ENCODE data around the gene TPM2. TPM values are rescaled to one million over a fixed set of nuclear protein-coding genes. Genes with fewer than 3 reads are reported as not detected.

The TPM2 gene
- total RNA-seq, 1 experiment from 2014 or later: 544 TPM

- Histone ChIP-seq H3K4me1 (ENCODE audit: control insufficient read depth, insufficient read depth, low read length) (peaks cover 31% of the 10 kb centered on the region), H3K4me3 (ENCODE audit: low read depth in 2 of 2, low read length in 2 of 2) (peak overlapping the region; percentile 71 to 89), H3K36me3 (ENCODE audit: control insufficient read depth, insufficient read depth, low read length) (peaks cover 10% of the 10 kb centered on the region; the same call in 1 of the 2 replicates), H3K27me3 (ENCODE audit: control insufficient read depth, insufficient read depth, low read length) (no peaks in the 10 kb centered on the region), H3K9me3 (ENCODE audit: control insufficient read depth, insufficient read depth, low read depth, low read length) (no peaks in the 10 kb centered on the region), H3K27ac (ENCODE audit: low read length) (peak overlapping the region; percentile 93)
- ChIA-PET CTCF (interaction anchor here (0.6 to 1.0 kb wide), 3 partner anchors 27 to 69 kb away, joined by 3 to 10 read pairs (median 6); no protein-coding TSS in a partner anchor), POLR2A (interaction anchor here (0.7 kb wide), 1 partner anchor 44 kb away, joined by 11 read pairs; the partner anchor contains the start of gene TLN1)
- in situ Hi-C loops (cut with HindIII; ENCODE audit: low pct_unique_long_range_greater_than_20kb, low sequenced_read_pairs): no loop called here
- intact Hi-C loops (cut with micrococcal nuclease; ENCODE audit: unreplicated experiment): no loop called here
- TF ChIP-seq, protein P1, sequence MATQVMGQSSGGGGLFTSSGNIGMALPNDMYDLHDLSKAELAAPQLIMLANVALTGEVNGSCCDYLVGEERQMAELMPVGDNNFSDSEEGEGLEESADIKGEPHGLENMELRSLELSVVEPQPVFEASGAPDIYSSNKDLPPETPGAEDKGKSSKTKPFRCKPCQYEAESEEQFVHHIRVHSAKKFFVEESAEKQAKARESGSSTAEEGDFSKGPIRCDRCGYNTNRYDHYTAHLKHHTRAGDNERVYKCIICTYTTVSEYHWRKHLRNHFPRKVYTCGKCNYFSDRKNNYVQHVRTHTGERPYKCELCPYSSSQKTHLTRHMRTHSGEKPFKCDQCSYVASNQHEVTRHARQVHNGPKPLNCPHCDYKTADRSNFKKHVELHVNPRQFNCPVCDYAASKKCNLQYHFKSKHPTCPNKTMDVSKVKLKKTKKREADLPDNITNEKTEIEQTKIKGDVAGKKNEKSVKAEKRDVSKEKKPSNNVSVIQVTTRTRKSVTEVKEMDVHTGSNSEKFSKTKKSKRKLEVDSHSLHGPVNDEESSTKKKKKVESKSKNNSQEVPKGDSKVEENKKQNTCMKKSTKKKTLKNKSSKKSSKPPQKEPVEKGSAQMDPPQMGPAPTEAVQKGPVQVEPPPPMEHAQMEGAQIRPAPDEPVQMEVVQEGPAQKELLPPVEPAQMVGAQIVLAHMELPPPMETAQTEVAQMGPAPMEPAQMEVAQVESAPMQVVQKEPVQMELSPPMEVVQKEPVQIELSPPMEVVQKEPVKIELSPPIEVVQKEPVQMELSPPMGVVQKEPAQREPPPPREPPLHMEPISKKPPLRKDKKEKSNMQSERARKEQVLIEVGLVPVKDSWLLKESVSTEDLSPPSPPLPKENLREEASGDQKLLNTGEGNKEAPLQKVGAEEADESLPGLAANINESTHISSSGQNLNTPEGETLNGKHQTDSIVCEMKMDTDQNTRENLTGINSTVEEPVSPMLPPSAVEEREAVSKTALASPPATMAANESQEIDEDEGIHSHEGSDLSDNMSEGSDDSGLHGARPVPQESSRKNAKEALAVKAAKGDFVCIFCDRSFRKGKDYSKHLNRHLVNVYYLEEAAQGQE (IDR thresholded peaks at IDR 0.05; ENCODE audit: insufficient read depth in 1 of 2, low read depth in 2 of 2, low read length in 1 of 2): no peak
- TF ChIP-seq, protein P2, sequence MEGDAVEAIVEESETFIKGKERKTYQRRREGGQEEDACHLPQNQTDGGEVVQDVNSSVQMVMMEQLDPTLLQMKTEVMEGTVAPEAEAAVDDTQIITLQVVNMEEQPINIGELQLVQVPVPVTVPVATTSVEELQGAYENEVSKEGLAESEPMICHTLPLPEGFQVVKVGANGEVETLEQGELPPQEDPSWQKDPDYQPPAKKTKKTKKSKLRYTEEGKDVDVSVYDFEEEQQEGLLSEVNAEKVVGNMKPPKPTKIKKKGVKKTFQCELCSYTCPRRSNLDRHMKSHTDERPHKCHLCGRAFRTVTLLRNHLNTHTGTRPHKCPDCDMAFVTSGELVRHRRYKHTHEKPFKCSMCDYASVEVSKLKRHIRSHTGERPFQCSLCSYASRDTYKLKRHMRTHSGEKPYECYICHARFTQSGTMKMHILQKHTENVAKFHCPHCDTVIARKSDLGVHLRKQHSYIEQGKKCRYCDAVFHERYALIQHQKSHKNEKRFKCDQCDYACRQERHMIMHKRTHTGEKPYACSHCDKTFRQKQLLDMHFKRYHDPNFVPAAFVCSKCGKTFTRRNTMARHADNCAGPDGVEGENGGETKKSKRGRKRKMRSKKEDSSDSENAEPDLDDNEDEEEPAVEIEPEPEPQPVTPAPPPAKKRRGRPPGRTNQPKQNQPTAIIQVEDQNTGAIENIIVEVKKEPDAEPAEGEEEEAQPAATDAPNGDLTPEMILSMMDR (IDR thresholded peaks at IDR 0.05): no peak
- no peak for TF ChIP-seq POLR2AphosphoS5 (IDR thresholded peaks at IDR 0.05; ENCODE audit: low read depth, low read length)
- TF ChIP-seq TCF7L2 (IDR thresholded peaks at IDR 0.05; ENCODE audit: low read depth, low read length): no peak
- no peak for TF ChIP-seq SIN3A (IDR thresholded peaks at IDR 0.05; ENCODE audit: borderline replicate concordance, insufficient read depth, low read depth, low read length)
- DNase-seq (ENCODE audit: low read depth, low spot score): no peak
- no TSS peak for BruUV-seq (replicated peaks)
- ATAC-seq: no peak
Measured at GRCh38 chr9:35687972-35688557, 1.7 kb downstream of the TPM2 start.

DNA sequence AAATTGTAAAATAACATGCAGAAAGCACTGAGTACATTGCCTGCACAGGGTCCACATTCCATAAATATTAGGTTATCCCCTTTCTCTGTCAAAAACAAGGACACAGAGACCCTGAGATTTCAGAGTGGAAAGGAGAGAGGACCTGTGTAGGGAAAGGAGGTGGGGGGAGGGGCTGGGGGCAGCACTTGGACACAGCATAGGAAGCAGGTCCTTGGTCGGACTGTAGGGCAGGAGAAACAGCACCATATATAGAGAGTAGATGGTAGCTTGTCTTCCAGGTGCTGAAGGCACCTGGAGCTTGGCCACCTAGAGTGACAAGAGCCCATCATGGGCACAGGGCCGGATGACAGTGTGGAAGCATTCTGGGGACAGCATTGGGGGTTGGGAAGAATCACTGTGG, 2.4 kb downstream of the TPM2 start:
- ATAC-seq (no peak), DNase-seq (ENCODE audit: low read depth, low spot score) (no peak)
- no peaks in the 10 kb centered on the region for H3K9me3 ChIP-seq (ENCODE audit: control insufficient read depth, insufficient read depth, low read depth, low read length)
- intact Hi-C loops (cut with micrococcal nuclease; ENCODE audit: unreplicated experiment): no loop called here
- ChIA-PET CTCF (interaction anchor here (0.6 kb wide), 1 partner anchor 70 kb away, joined by 10 read pairs; no protein-coding TSS in a partner anchor), POLR2A (no interaction called here)
- H3K4me1 ChIP-seq (ENCODE audit: control insufficient read depth, insufficient read depth, low read length): peaks cover 31% of the 10 kb centered on the region
- H3K27me3 ChIP-seq (ENCODE audit: control insufficient read depth, insufficient read depth, low read length): no peaks in the 10 kb centered on the region
- in situ Hi-C loops (cut with HindIII; ENCODE audit: low pct_unique_long_range_greater_than_20kb, low sequenced_read_pairs): no loop called here
- no peak overlapping the region; a peak in 1 of 4 replicates for H3K4me3 ChIP-seq (ENCODE audit: low read depth in 2 of 2, low read length in 2 of 2)
- no TSS peak for BruUV-seq (replicated peaks)
- H3K36me3 ChIP-seq (ENCODE audit: control insufficient read depth, insufficient read depth, low read length): peaks cover 10% of the 10 kb centered on the region; the same call in 1 of the 2 replicates
- H3K27ac ChIP-seq (ENCODE audit: low read length): peak overlapping the region; percentile 44
- TF ChIP-seq SIN3A (IDR thresholded peaks at IDR 0.05; ENCODE audit: borderline replicate concordance, insufficient read depth, low read depth, low read length) (no peak), TCF7L2 (IDR thresholded peaks at IDR 0.05; ENCODE audit: low read depth, low read length) (no peak), POLR2AphosphoS5 (IDR thresholded peaks at IDR 0.05; ENCODE audit: low read depth, low read length) (no peak; the same call in 1 of the 2 replicates)
- TF ChIP-seq, protein P2 (IDR thresholded peaks at IDR 0.05): no peak
- TF ChIP-seq, protein P1 (IDR thresholded peaks at IDR 0.05; ENCODE audit: insufficient read depth in 1 of 2, low read depth in 2 of 2, low read length in 1 of 2): no peak

Data from Panc1 (cell line).